ENCODE measurements around the gene PRKAG2.

DNA sequence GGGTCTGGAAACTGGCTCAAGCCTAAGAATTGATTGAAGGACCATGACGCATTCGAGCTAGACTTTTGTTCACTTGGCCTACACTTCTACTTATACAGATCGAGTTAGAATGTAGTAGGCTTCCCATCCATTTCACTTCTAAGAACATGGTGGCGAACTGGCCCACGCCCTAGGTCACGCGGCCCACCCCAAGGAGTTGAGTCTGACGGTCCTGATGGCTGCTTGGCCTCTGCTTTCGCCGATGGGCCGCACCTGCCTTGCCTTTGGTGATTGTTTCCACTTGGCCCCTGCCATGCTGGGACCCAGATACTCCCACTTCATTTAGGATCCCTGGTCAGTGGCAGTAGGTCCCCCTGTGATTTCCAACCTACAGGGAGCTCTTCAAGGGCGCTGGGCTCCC lies 153.6 kb downstream of the PRKAG2 start:
- no peak for TF ChIP-seq ZNF691 (CRISPR knock-in tag; IDR thresholded peaks at IDR 0.05; ENCODE audit: borderline replicate concordance, low read depth)
- TF ChIP-seq CBFB (CRISPR knock-in tag; IDR thresholded peaks at IDR 0.05) = no peak
- TF ChIP-seq ZBTB40 (IDR thresholded peaks at IDR 0.05) = no peak
- TF ChIP-seq ZBTB40 (CRISPR knock-in tag; IDR thresholded peaks at IDR 0.05) = no peak
